ENCODE measurements around the gene HNF4A.

The HNF4A gene

GRCh38 chr20:44355498-44356352 lies at the start of gene HNF4A:
HNF4A (plus strand) TSS chr20:44355699; CDS start chr20:44355805, 106 bp downstream.
- ChIA-PET CTCF (no interaction called here), POLR2A (no interaction called here)
- TF ChIP-seq TARDBP (IDR thresholded peaks at IDR 0.05) (no peak), ELF4 (IDR thresholded peaks at IDR 0.05) (no peak)
- no peak for DNase-seq (ENCODE audit: extremely low spot score)

- TF ChIP-seq PKNOX1 (IDR thresholded peaks at IDR 0.05) (no peak), L3MBTL2 (conservative IDR thresholded peaks at IDR 0.05) (no peak), ELF4 (IDR thresholded peaks at IDR 0.05) (no peak)
- ChIA-PET CTCF (no interaction called here), POLR2A (no interaction called here)
- DNase-seq (ENCODE audit: extremely low spot score): no peak
Measured at GRCh38 chr20:44306927-44307326, 48.6 kb upstream of the HNF4A start.

- DNase-seq (ENCODE audit: extremely low spot score): no peak
- ChIA-PET POLR2A (interaction anchor here (0.6 to 2.0 kb wide), 8 partner anchors 8 to 193 kb away, joined by 3 to 10 read pairs (median 4); partner anchors contain the start of gene R3HDML), CTCF (interaction anchor here (0.6 to 4.8 kb wide), 10 partner anchors 8 to 101 kb away, joined by 3 to 49 read pairs (median 5); no protein-coding TSS in a partner anchor)
- no peak for TF ChIP-seq L3MBTL2 (conservative IDR thresholded peaks at IDR 0.05)
- TF ChIP-seq NFRKB (IDR thresholded peaks at IDR 0.05): no peak
- no peak for TF ChIP-seq FOXM1 (IDR thresholded peaks at IDR 0.05; ENCODE audit: borderline replicate concordance)
- TF ChIP-seq CTBP1 (IDR thresholded peaks at IDR 0.05; ENCODE audit: borderline replicate concordance): no peak
Measured at GRCh38 chr20:44309763-44310663, 45.5 kb upstream of the HNF4A start.

GRCh38 chr20:44310664-44311639 lies 44.5 kb upstream of the HNF4A start, which contains the start of gene FITM2:
FITM2 (minus strand) TSS chr20:44311202; CDS start chr20:44311148, 54 bp downstream.
- ChIA-PET CTCF (interaction anchor here (0.7 to 4.8 kb wide), 15 partner anchors 9 to 194 kb away, joined by 3 to 49 read pairs (median 5); no protein-coding TSS in a partner anchor), POLR2A (interaction anchor here (0.8 to 2.0 kb wide), 10 partner anchors 9 to 99 kb away, joined by 3 to 10 read pairs (median 4); partner anchors contain the start of gene R3HDML)
- peak; percentile 98 for DNase-seq (ENCODE audit: extremely low spot score)
- TF ChIP-seq FOXA1 (IDR thresholded peaks at IDR 0.05) (no peak), FOXK2 (IDR thresholded peaks at IDR 0.05) (no peak), L3MBTL2 (conservative IDR thresholded peaks at IDR 0.05) (peak; percentile 2; the same call in 1 of the 2 replicates), PKNOX1 (IDR thresholded peaks at IDR 0.05) (no peak), ARNT (IDR thresholded peaks at IDR 0.05) (no peak)

- no peak for DNase-seq (ENCODE audit: extremely low spot score)
- CTCF ChIA-PET: interaction anchor here (1.1 to 1.5 kb wide), 2 partner anchors 69 to 98 kb away, joined by 3 to 5 read pairs; no protein-coding TSS in a partner anchor
- POLR2A ChIA-PET: no interaction called here
- TF ChIP-seq CTBP1 (IDR thresholded peaks at IDR 0.05; ENCODE audit: borderline replicate concordance) (no peak), L3MBTL2 (conservative IDR thresholded peaks at IDR 0.05) (no peak), SP1 (IDR thresholded peaks at IDR 0.05) (no peak)
Measured at GRCh38 chr20:44314870-44315269, 40.6 kb upstream of the HNF4A start.

- no peak for TF ChIP-seq SP1 (IDR thresholded peaks at IDR 0.05)
- no peak for TF ChIP-seq L3MBTL2 (conservative IDR thresholded peaks at IDR 0.05)
- TF ChIP-seq TARDBP (IDR thresholded peaks at IDR 0.05): no peak
- no peak for TF ChIP-seq ZNF384 (IDR thresholded peaks at IDR 0.05)
- peak; percentile 59; the same call in 1 of the 2 replicates for TF ChIP-seq PKNOX1 (IDR thresholded peaks at IDR 0.05)
- TF ChIP-seq FOXA1 (IDR thresholded peaks at IDR 0.05): no peak
- ChIA-PET CTCF (interaction anchor here (0.6 to 1.9 kb wide), 5 partner anchors 9 to 103 kb away, joined by 3 to 10 read pairs (median 6); partner anchors contain the start of gene FITM2), POLR2A (no interaction called here)
- no peak for DNase-seq (ENCODE audit: extremely low spot score)
Measured at GRCh38 chr20:44319839-44320422, 35.6 kb upstream of the HNF4A start.
